ENCODE results near the gene AKTIP.

DNA sequence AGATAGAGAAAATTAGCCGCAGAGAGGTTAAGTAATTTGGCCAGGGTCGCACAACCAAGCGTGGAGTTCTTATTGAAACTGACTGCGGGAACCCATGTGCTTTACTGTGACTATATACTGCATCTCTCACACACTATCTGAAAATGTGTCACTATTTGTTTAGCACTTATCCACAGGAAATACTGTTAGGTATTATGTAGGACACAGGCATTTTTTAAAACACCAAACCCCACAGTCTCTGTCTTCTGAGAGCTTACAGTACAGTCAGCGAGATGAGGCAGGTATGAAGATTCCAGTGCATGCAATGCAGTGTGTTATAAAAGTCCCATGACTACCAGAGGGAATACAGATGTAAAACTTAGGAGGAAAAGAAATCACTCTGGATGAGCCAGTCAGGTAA lies 57.5 kb downstream of the AKTIP start:
- TF ChIP-seq, protein P1, sequence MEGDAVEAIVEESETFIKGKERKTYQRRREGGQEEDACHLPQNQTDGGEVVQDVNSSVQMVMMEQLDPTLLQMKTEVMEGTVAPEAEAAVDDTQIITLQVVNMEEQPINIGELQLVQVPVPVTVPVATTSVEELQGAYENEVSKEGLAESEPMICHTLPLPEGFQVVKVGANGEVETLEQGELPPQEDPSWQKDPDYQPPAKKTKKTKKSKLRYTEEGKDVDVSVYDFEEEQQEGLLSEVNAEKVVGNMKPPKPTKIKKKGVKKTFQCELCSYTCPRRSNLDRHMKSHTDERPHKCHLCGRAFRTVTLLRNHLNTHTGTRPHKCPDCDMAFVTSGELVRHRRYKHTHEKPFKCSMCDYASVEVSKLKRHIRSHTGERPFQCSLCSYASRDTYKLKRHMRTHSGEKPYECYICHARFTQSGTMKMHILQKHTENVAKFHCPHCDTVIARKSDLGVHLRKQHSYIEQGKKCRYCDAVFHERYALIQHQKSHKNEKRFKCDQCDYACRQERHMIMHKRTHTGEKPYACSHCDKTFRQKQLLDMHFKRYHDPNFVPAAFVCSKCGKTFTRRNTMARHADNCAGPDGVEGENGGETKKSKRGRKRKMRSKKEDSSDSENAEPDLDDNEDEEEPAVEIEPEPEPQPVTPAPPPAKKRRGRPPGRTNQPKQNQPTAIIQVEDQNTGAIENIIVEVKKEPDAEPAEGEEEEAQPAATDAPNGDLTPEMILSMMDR (conservative IDR thresholded peaks at IDR 0.05) = no peak
- TF ChIP-seq ZFX (IDR thresholded peaks at IDR 0.05) = no peak

Measured in C4-2B (cell line).